Kidney (tissue), 14 donors: ENCODE data around the gene C11orf71. TPM values are rescaled to one million over a fixed set of nuclear protein-coding genes. Genes with fewer than 3 reads are reported as not detected.

ENCODE experiments used
- DNase-seq, 5 donors: peaks; one replicate each; pipeline ENCODE4 v3.0.0-alpha.2; 2013 to 2020
- FAIRE-seq: peaks from 2 replicates; lab custom pipeline; 2012; peaks lifted over from hg19 to GRCh38; lab: Jason Lieb, UNC
- H3K27ac ChIP-seq, 2 donors: one replicate each; pipeline ENCODE4 v1.7.0; 2013; ENCODE audit warnings: low read depth in 2 of 2, low read length in 2 of 2, inconsistent platforms in 1 of 2
- H3K27me3 ChIP-seq: one replicate; pipeline ENCODE4 v1.7.1; 2013; ENCODE audit warnings: low read length, inconsistent platforms; ENCODE audit not compliant: control insufficient read depth, insufficient read depth
- H3K36me3 ChIP-seq, 3 donors: one replicate each; pipeline versions ENCODE4 v1.7.0 to v1.7.1; 2013; ENCODE audit warnings: low read length in 3 of 3, control low read depth in 1 of 3, inconsistent platforms in 1 of 3; ENCODE audit not compliant: insufficient read depth in 3 of 3, control insufficient read depth in 2 of 3
- H3K4me1 ChIP-seq, 3 donors: one replicate each; pipeline versions ENCODE4 v1.7.0 to v1.7.1; 2013; ENCODE audit warnings: low read length in 3 of 3, inconsistent platforms in 1 of 3, low read depth in 1 of 3; ENCODE audit not compliant: control insufficient read depth in 2 of 3, insufficient read depth in 2 of 3
- H3K4me3 ChIP-seq, 3 donors: one replicate each; pipeline versions ENCODE4 v1.7.0 to v1.8.1; 2013; ENCODE audit warnings: low read length in 3 of 3, control low read depth in 1 of 3, inconsistent platforms in 1 of 3
- H3K9ac ChIP-seq, 3 donors: one replicate each; pipeline versions ENCODE4 v1.7.0 to v1.7.1; 2013; ENCODE audit warnings: low read length in 3 of 3, control low read depth in 1 of 3, inconsistent platforms in 1 of 3
- H3K9me3 ChIP-seq, 3 donors: one replicate each; pipeline versions ENCODE4 v1.7.0 to v1.7.1; 2013; ENCODE audit warnings: low read length in 3 of 3, control low read depth in 1 of 3, inconsistent platforms in 1 of 3; ENCODE audit not compliant: control insufficient read depth in 2 of 3, insufficient read depth in 1 of 3
- intact Hi-C: fragments of 100-400 bp; cut with DNase I; formaldehyde crosslinking; loops from one replicate; pipeline ENCODE4 v1.11.1; 2022
- polyA plus RNA-seq: library from polyadenylated mRNA; stranded (reverse); fragments of 350-450 nt; fragmentation: Illumina TruSeq; extraction: RNeasy Lipid Tissue Mini Kit (QIAGEN cat#74804); gene quantifications from one replicate; pipeline ENCODE4 v1.2.3, GENCODE V29; 2014; ENCODE audit warnings: low read depth, low replicate concordance; ENCODE audit not compliant: insufficient read depth
- total RNA-seq: library from RNA; stranded (reverse); fragmentation: NEBNext Ultra II Directional; extraction: Animal tissue kit (Norgen Biotek cat#: 25700); gene quantifications from one replicate; pipeline ENCODE4 v1.2.1, GENCODE V29; 2021
- TF ChIP-seq, protein P1 (sequence below): IDR thresholded peaks from 3 replicates; pipeline ENCODE4 v1.5.1; 2012; ENCODE audit warnings: mild to moderate bottlenecking, moderate library complexity, borderline replicate concordance; ENCODE audit not compliant: insufficient read depth; ENCODE audit errors: extremely low read depth
- donor health status: control.
- donor health status: control.
- donor health status: control.
- donor health status: control.
- donor health status: control.
- donor health status: DM: yes; HTN: yes; CAD: no.
- donor health status: Normal renal cell carcinoma (clear cell type).

The C11orf71 gene
- total and polyA plus RNA-seq, 2 donors from 2014 or later: 12.3 to 21.2 TPM

DNA sequence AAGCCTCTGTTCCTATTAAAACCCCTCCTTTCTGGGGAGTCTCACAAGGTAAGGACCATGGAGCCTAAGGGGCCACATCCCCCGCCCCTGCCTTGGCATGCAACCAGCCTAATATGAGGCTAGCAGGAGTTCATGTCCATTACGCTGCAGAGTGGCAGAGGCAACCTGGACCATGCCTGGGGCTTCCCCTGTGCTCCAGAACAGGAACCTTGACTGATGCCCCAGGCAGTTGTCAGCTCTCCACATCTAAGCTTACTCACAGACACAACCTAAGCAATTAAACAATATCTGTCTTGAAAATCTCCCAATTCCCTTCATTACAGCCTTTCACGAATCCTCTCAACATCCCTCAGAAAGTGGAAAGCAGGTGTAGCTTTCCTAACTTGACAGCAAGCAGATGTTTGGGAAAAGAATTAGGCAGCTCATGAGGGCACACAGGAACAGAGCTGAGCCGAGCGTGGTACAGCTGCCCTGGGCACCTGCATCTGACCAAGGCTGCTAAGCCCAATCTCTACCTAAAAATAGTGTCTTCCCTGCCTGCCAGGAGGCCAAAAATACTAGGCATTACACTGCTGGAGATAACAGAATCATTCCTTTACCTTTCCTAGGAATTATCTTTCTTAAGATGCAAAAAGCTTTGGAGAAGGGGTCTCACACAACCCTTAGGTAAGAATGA lies 20.8 kb downstream of the C11orf71 start:
- TF ChIP-seq, protein P1, sequence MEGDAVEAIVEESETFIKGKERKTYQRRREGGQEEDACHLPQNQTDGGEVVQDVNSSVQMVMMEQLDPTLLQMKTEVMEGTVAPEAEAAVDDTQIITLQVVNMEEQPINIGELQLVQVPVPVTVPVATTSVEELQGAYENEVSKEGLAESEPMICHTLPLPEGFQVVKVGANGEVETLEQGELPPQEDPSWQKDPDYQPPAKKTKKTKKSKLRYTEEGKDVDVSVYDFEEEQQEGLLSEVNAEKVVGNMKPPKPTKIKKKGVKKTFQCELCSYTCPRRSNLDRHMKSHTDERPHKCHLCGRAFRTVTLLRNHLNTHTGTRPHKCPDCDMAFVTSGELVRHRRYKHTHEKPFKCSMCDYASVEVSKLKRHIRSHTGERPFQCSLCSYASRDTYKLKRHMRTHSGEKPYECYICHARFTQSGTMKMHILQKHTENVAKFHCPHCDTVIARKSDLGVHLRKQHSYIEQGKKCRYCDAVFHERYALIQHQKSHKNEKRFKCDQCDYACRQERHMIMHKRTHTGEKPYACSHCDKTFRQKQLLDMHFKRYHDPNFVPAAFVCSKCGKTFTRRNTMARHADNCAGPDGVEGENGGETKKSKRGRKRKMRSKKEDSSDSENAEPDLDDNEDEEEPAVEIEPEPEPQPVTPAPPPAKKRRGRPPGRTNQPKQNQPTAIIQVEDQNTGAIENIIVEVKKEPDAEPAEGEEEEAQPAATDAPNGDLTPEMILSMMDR: no peak
- Histone ChIP-seq H3K27me3 (no peaks in the 10 kb centered on the region), H3K27ac (no peak overlapping the region), H3K36me3 (no peaks in the 10 kb centered on the region), H3K9me3 (peaks cover 0 to 1% (median 0%) of the 10 kb centered on the region in 3 donors), H3K4me1 (no peaks in the 10 kb centered on the region), H3K9ac (no peak overlapping the region), H3K4me3 (no peak overlapping the region)
- DNase-seq (no peak), FAIRE-seq (no peak)
- intact Hi-C loops: no loop called here

DNA sequence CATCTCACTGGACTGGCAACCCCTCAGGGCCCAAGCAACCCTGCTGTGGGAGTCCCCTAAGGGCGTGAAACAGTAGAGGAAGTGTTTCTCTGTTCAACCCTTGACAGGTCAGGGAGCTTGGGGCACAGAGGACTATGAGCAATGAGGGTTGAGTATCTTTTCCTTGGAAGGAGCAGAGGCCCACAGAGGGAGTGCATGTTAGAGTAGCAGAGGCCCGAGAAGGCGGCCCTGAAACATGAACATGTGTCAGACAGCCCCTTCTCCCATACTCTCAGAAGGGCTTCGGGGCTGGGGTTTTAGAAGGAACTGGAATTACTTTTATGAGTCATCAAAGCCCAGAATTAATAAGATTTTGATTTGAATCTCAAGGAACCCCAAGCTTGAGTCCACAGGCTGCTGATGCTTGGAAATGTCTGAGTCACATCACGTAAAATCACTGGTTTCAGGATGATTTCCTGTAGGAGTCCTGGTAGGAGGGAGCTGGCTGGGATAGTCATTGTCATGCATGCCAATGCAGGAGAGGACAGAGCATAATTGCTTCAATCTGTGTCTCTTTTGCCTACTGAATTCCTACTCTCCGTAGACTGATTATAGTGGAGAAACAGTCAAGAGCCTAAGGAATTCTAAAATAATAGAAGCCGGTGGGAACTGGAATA lies 22.6 kb downstream of the C11orf71 start:
- no peaks in the 10 kb centered on the region for H3K27me3 ChIP-seq
- no peak overlapping the region for H3K4me3 ChIP-seq
- H3K9ac ChIP-seq: no peak overlapping the region
- H3K36me3 ChIP-seq: no peaks in the 10 kb centered on the region
- H3K9me3 ChIP-seq: no peaks in the 10 kb centered on the region
- FAIRE-seq (no peak), DNase-seq (no peak)
- no peaks in the 10 kb centered on the region for H3K4me1 ChIP-seq
- no peak overlapping the region for H3K27ac ChIP-seq
- intact Hi-C loops: no loop called here
- TF ChIP-seq, protein P1: no peak

DNA sequence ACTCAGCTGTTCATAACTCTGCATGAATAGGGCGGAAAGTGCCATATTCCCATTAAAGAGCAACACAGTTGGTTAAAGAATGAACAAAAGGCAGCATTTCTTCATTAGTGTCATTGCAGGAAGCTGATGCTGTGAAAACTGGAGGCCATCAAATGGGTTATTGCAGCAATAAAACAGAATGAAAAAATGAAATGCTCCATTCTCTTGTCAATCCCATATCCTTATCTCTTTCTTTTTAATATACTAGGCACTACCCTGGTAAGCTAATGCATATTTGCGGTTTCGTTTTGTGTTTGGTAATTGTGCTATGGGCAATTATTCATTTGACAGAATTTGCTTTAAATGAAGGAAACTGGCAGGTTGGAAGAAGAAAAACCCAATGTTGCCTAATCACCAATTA lies 25.3 kb downstream of the C11orf71 start:
- H3K4me1 ChIP-seq: no peaks in the 10 kb centered on the region
- H3K36me3 ChIP-seq: no peaks in the 10 kb centered on the region
- intact Hi-C loops: no loop called here
- TF ChIP-seq, protein P1: no peak
- no peak for FAIRE-seq
- H3K27me3 ChIP-seq: no peaks in the 10 kb centered on the region
- DNase-seq: no peak
- H3K9ac ChIP-seq: no peak overlapping the region
- no peak overlapping the region for H3K4me3 ChIP-seq
- H3K9me3 ChIP-seq: no peaks in the 10 kb centered on the region
- no peak overlapping the region for H3K27ac ChIP-seq
